AG04450 (cell line): ENCODE results near the gene ZNF280A. TPM values are rescaled to one million over a fixed set of nuclear protein-coding genes. Genes with fewer than 3 reads are reported as not detected.

Experiments used
- CTCF ChIA-PET: fragments of 300-600, 350-600 bp; formaldehyde crosslinking; extraction: SDS; loops from one replicate; lab custom pipeline; 2022; ENCODE audit warnings: antibody characterized with exemption, inconsistent platforms; lab: Charles Lee
- POLR2A ChIA-PET: fragments of 350-600 bp; formaldehyde crosslinking; extraction: SDS; loops from one replicate; lab custom pipeline; 2021; ENCODE audit warnings: antibody characterized with exemption, inconsistent platforms; lab: Yijun Ruan, JAX
- DNase-seq: peaks from one replicate; pipeline ENCODE4 v3.0.0-alpha.2; 2011; ENCODE audit warnings: low read depth, low spot score
- H3K27ac ChIP-seq: one replicate; pipeline ENCODE4 v1.5.1; 2012; ENCODE audit warnings: low read depth, low read length, control low read depth
- H3K27me3 ChIP-seq: one replicate; pipeline ENCODE4 v1.6.0; 2012; ENCODE audit warnings: low read length; ENCODE audit not compliant: control insufficient read depth, insufficient read depth
- H3K4me3 ChIP-seq: 2 replicates; pipeline ENCODE4 v1.5.1; 2011; ENCODE audit warnings: mild to moderate bottlenecking, low read depth, low read length, control low read depth
- H3K9me3 ChIP-seq: 2 replicates; pipeline ENCODE4 v1.5.1; 2012; ENCODE audit warnings: low read length; ENCODE audit not compliant: control insufficient read depth, insufficient read depth
- CTCF ChIP-seq: IDR thresholded peaks from 2 replicates; pipeline ENCODE4 v1.5.1; 2011; ENCODE audit warnings: low read depth, low read length, control low read depth, inconsistent platforms
- polyA plus RNA-seq: library from polyadenylated mRNA; depleted of rRNA; stranded (reverse); fragments of >200 nt; gene quantifications from 2 replicates; pipeline ENCODE4 v1.2.3, GENCODE V29; 2011

Gene ZNF280A
- polyA plus RNA-seq, 1 experiment = not detected

GRCh38 chr22:22550789-22551434 is 30.8 kb upstream of the ZNF280A start:
- no peak for DNase-seq
- TF ChIP-seq CTCF = no peak
- ChIA-PET POLR2A (no interaction called here), CTCF (interaction anchor here (1.6 kb wide), 1 partner anchor 36 kb away, joined by 4 read pairs; no protein-coding TSS in a partner anchor)
- H3K9me3 ChIP-seq = no peaks in the 10 kb centered on the region
- no peak overlapping the region for H3K4me3 ChIP-seq
- no peak overlapping the region for H3K27ac ChIP-seq
- H3K27me3 ChIP-seq = peaks cover 5% of the 10 kb centered on the region

GRCh38 chr22:22548910-22549309 is 28.8 kb upstream of the ZNF280A start:
- H3K27ac ChIP-seq = no peak overlapping the region
- no peak overlapping the region for H3K4me3 ChIP-seq
- no peak for TF ChIP-seq CTCF
- no peak for DNase-seq
- H3K9me3 ChIP-seq = no peaks in the 10 kb centered on the region
- POLR2A ChIA-PET = no interaction called here
- peaks cover 5% of the 10 kb centered on the region for H3K27me3 ChIP-seq
- CTCF ChIA-PET = no interaction called here

GRCh38 chr22:22548317-22548716 is 28.2 kb upstream of the ZNF280A start:
- ChIA-PET POLR2A (no interaction called here), CTCF (no interaction called here)

GRCh38 chr22:22547692-22548300 is 27.7 kb upstream of the ZNF280A start:
- no peak for DNase-seq
- CTCF ChIA-PET = no interaction called here

More at GRCh38 chr22:22548317-22548716, 28.2 kb upstream of the ZNF280A start:
- Histone ChIP-seq H3K9me3 (no peaks in the 10 kb centered on the region), H3K27me3 (peaks cover 5% of the 10 kb centered on the region), H3K27ac (no peak overlapping the region), H3K4me3 (no peak overlapping the region)
- DNase-seq = no peak
- TF ChIP-seq CTCF = no peak

More at GRCh38 chr22:22547692-22548300, 27.7 kb upstream of the ZNF280A start:
- no peak for TF ChIP-seq CTCF
- POLR2A ChIA-PET = no interaction called here
- no peaks in the 10 kb centered on the region for H3K9me3 ChIP-seq
- peaks cover 5% of the 10 kb centered on the region for H3K27me3 ChIP-seq
- no peak overlapping the region for H3K27ac ChIP-seq
- H3K4me3 ChIP-seq = no peak overlapping the region
